GM10266 (cell line): ENCODE measurements around the gene DYNLT1.
"Not testable (repeated sequence)": the region's sequence is repeated elsewhere in the genome, so short reads cannot be mapped to it uniquely, and the experiment has no call there.

Experiments used
- DNase-seq: peaks from one replicate; pipeline ENCODE4 v3.0.0; 2012; ENCODE audit errors: extremely low spot score
- CTCF ChIP-seq: IDR thresholded peaks from 2 replicates; pipeline ENCODE4 v1.5.1; 2012; ENCODE audit warnings: mild to moderate bottlenecking, low read depth; ENCODE audit not compliant: control insufficient read depth, insufficient read depth; ENCODE audit errors: missing control alignments

The DYNLT1 gene

GRCh38 chr6:158625881-158626305, 18.6 kb downstream of the DYNLT1 start:
- DNase-seq = no peak
- TF ChIP-seq CTCF = no peak

GRCh38 chr6:158624684-158625682, 19.6 kb downstream of the DYNLT1 start:
- no peak for DNase-seq
- TF ChIP-seq CTCF = no peak

- DNase-seq = peak; percentile 61
- TF ChIP-seq CTCF = no peak
Measured at GRCh38 chr6:158622545-158623190, 21.9 kb downstream of the DYNLT1 start.

- no peak for TF ChIP-seq CTCF
- no peak for DNase-seq
Measured at GRCh38 chr6:158621694-158622544, 22.6 kb downstream of the DYNLT1 start.

GRCh38 chr6:158620963-158621693, 23.4 kb downstream of the DYNLT1 start:
- no peak for TF ChIP-seq CTCF
- DNase-seq = no peak

GRCh38 chr6:158619922-158620801, 24.4 kb downstream of the DYNLT1 start:
- no peak for DNase-seq
- no peak for TF ChIP-seq CTCF

- not testable (repeated sequence) for DNase-seq
Measured at GRCh38 chr6:158618289-158618688, 26.3 kb downstream of the DYNLT1 start.

- DNase-seq = not testable (repeated sequence)
Measured at GRCh38 chr6:158614606-158615005, 29.9 kb downstream of the DYNLT1 start.
